ENCODE measurements around the gene SNU13.
"Not testable (repeated sequence)": the region's sequence is repeated elsewhere in the genome, so short reads cannot be mapped to it uniquely, and the experiment has no call there.

GRCh38 chr22:41672096-41672495 lies 16.6 kb downstream of the SNU13 start:
- TF ChIP-seq CTCF, EZH2, EZH2phosphoT487 (IDR thresholded peaks at IDR 0.05): not testable (repeated sequence)

All from neural progenitor cell (in vitro differentiated cells).